ENCODE measurements around the gene R3HDM2. TPM values are rescaled to one million over a fixed set of nuclear protein-coding genes. Genes with fewer than 3 reads are reported as not detected.
A peak's percentile ranks its signal among the peaks of the same experiment; 100 is the strongest.

The R3HDM2 gene
- total RNA-seq, 4 donors from 2014 or later: 30.7 to 40.8 (median 35.5) TPM

GRCh38 chr12:57233357-57234232, 197.2 kb downstream of the R3HDM2 start:
- H3K27me3 ChIP-seq: no peaks in the 10 kb centered on the region
- WGBS, 2 donors: 91 to 95% methylated on average over 8 to 12 of the region's 15 CpGs
- TF ChIP-seq POLR2A (IDR thresholded peaks at IDR 0.05) (no peak), CTCF (IDR thresholded peaks at IDR 0.05) (no peak)
- intact Hi-C loops (cut with DNase I): no loop called here
- no peaks in the 10 kb centered on the region for H3K9me3 ChIP-seq
- peaks cover 10 to 27% of the 10 kb centered on the region in 2 donors for H3K4me1 ChIP-seq
- no peak overlapping the region for H3K4me3 ChIP-seq (replicated peaks in 1 of 3)
- peak overlapping the region in 1 of 3 donors; percentile 30 for H3K27ac ChIP-seq
- DNase-seq: no peak
- H3K36me3 ChIP-seq: peaks cover 23 to 26% of the 10 kb centered on the region in 2 donors

GRCh38 chr12:57232156-57232756, 198.6 kb downstream of the R3HDM2 start:
- Histone ChIP-seq H3K9me3 (no peaks in the 10 kb centered on the region), H3K36me3 (peaks cover 23 to 26% of the 10 kb centered on the region in 2 donors), H3K4me3 (replicated peaks in 1 of 3) (no peak overlapping the region), H3K27ac (no peak overlapping the region), H3K27me3 (no peaks in the 10 kb centered on the region), H3K4me1 (peaks cover 10 to 19% of the 10 kb centered on the region in 2 donors)
- DNase-seq: no peak
- TF ChIP-seq POLR2A (IDR thresholded peaks at IDR 0.05) (no peak), CTCF (IDR thresholded peaks at IDR 0.05) (no peak)
- intact Hi-C loops (cut with DNase I): no loop called here
- 89 to 94% methylated on average over 13 to 18 of the region's 19 CpGs for WGBS, 2 donors

- Histone ChIP-seq H3K27ac (no peak overlapping the region), H3K4me3 (replicated peaks in 1 of 3) (no peak overlapping the region), H3K27me3 (peaks cover under 1% of the 10 kb centered on the region), H3K9me3 (no peaks in the 10 kb centered on the region), H3K36me3 (peaks cover 23 to 26% of the 10 kb centered on the region in 2 donors), H3K4me1 (peaks cover 10 to 27% of the 10 kb centered on the region in 2 donors)
- intact Hi-C loops (cut with DNase I): no loop called here
- TF ChIP-seq POLR2A (IDR thresholded peaks at IDR 0.05): no peak
- TF ChIP-seq CTCF (IDR thresholded peaks at IDR 0.05): no peak
- WGBS, 2 donors: 91 to 94% methylated on average over 13 of the region's 13 CpGs
- no peak for DNase-seq
These were observed 199.4 kb downstream of the R3HDM2 start for GRCh38 chr12:57231276-57232021.

- WGBS, 2 donors: 61 to 70% methylated on average over 9 to 10 of the region's 10 CpGs
- DNase-seq: no peak
- no peak overlapping the region for H3K27ac ChIP-seq
- H3K9me3 ChIP-seq: no peaks in the 10 kb centered on the region
- peaks cover 23 to 26% of the 10 kb centered on the region in 2 donors for H3K36me3 ChIP-seq
- no peak for TF ChIP-seq POLR2A (IDR thresholded peaks at IDR 0.05)
- TF ChIP-seq CTCF (IDR thresholded peaks at IDR 0.05): no peak
- intact Hi-C loops (cut with DNase I): no loop called here
- H3K4me1 ChIP-seq: peaks cover 10 to 33% of the 10 kb centered on the region in 2 donors
- peaks cover 4% of the 10 kb centered on the region for H3K27me3 ChIP-seq
- H3K4me3 ChIP-seq (replicated peaks in 1 of 3): peak overlapping the region in 1 of 3 donors; percentile 60
These were observed 200.3 kb downstream of the R3HDM2 start for GRCh38 chr12:57230381-57231155.
